GM18858 (cell line): ENCODE measurements around the gene LHX1.
A peak's percentile ranks its signal among the peaks of the same experiment; 100 is the strongest.

Experiments used
- ATAC-seq: cut with Tn5 transposase; IDR thresholded peaks from one replicate; pipeline ENCODE4 v1.9.1; 2021; ENCODE audit not compliant: unreplicated experiment

LHX1 gene

DNA sequence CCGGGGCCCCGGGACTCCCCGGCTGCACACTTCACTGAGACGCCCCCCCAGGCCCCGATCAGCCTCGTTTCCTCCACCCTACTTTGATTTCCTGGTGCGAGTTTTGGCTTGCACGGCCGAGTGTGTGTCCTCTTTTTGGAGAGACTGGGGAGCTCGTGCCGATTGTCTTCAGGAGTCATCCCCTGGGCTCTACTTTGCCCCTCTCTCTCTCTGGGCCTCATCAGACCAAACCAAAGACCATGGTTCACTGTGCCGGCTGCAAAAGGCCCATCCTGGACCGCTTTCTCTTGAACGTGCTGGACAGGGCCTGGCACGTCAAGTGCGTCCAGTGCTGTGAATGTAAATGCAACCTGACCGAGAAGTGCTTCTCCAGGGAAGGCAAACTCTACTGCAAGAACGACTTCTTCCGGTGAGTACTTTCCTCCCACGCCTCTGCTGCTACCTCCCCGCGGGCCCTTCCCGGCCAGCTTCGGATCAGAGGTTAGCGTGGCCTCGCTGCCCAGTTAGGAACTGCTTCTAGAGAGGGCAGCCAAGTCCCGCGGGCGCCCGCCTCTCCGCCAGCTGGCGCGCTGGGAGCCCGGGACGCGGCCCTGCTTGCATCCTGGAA is 787 bp downstream of the LHX1 start:
- no peak for ATAC-seq

DNA sequence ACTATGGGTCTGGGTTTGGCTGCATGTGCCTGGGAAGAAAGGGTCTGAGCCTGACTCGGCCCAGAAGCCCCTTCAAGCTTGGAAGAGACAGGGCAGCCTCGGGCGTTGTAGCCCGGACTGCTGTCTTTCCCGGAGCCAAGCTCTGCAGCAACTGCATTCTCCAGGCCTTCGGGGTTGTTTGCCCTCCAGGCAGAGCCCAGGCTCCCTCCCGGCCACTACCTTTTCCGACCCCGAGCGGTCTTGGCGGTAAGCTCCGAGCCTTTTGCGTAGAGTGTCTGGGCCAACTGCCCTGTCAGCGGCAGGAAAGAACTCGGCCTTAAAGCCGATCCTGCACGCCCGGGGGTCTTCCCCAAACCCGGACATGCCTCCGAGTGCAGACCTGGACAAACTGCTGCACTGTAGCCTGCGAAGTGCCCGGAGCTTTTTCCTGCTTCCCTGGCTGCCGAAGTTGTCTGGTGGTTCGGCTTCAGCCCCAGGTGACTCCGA is 1.3 kb downstream of the LHX1 start:
- ATAC-seq: no peak

- no peak for ATAC-seq
Measured at GRCh38 chr17:36939052-36939801, 2.0 kb downstream of the LHX1 start.

- ATAC-seq: no peak
Measured at GRCh38 chr17:36939802-36940312, 2.6 kb downstream of the LHX1 start.

- ATAC-seq: no peak
Measured at GRCh38 chr17:36940313-36941264, 3.3 kb downstream of the LHX1 start.

DNA sequence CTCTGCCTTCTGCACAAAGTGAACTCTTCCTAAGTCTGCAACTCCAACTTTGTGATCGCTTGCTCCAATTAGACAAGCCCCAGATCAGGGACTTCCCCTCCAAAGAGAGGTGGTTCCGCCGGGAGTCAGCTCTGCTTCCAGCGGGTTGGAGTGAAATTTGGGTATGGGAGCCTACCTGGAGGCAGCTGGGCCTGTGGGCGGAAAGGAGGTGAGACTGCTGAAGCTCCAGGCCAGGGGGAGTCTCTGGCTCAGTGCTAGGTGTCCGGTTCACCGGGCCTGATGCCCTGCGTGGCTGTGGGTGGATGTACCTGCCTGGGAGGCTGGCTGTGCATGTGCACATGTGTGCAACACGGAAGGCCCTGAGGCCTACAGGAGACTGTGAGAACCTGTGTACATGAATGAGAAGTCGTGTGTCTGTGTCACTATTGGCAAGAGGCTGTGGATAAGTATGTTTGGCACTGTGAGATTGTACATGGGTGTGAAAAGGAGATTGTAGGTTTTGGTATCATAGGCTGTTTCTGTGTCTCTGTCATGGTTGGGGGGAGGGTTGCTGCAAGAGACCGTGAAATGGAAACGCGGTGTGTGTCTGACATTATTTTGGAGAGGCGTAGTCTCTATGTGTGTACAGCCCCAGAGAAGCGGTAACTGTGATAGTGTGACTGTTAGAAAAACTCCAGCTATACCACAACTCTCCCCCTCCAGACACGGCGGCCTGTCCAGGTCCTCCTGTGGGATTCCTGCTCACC is 4.2 kb downstream of the LHX1 start:
- no peak for ATAC-seq

GRCh38 chr17:36942019-36942599 is 4.8 kb downstream of the LHX1 start:
- no peak for ATAC-seq

- no peak for ATAC-seq
Measured at GRCh38 chr17:36942631-36943125, 5.4 kb downstream of the LHX1 start.

DNA sequence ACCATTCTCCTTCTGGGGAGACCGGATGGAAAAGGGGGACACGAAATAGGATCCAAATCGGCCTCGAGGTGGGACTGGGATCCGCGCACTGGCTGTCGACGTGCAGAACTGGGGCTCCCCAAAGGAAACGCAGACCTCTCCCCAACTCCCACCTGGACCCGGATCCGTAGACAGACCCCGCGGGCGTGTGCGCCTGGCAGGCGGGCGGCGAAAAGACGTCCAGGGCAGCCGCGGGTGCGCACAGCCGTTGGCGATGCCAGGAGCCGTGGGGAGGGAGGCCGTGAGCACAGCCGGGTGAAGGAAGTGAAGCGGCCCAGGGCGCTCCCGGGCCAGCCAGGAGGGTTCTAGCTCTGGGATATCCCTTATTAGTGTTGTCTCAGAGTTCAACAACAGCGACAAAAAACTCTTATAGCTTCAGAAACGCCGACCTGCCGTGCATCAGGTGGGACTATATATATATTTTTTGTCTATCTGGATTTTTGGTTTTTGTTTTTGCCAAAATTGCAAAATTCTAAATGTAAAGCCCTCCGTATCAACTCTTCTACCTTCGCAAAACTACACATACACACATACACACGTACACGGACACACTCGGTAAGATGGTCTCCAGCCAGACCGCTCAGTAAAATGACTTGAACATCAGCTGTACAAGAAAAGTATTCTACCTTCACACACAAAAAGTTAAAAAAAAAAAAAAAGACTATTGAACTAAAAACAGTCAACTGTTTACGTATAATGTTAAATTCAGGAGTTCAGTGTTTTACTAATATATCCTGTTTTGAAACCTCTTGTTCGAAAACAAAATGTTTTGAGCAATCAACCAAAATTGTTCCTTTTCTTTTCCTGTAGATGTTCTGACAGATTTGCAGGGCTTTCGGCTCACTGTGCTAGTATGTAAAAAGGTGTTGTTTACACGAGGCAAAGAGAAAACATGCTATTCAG is 6.2 kb downstream of the LHX1 start:
- no peak for ATAC-seq

DNA sequence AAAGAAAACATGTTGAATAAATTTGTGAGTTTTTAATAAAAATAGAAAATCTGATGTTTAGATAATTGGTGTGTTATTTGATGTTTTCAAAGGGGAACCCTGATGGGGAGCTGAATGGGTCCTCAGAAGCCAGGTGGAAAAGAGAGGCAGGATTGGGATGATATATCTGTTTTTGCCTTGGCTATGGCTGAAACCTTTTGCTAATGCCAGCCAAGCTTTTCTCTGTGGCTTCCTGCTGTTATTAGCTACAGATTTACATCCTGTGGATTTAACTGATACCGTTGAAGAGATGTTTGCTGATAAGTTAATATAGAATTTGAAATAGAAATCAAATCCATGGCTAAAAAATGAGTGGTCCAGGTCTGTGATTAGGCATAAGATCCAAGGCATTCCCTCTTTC is 7.3 kb downstream of the LHX1 start:
- no peak for ATAC-seq

GRCh38 chr17:36945140-36945539 is 7.9 kb downstream of the LHX1 start:
- no peak for ATAC-seq

DNA sequence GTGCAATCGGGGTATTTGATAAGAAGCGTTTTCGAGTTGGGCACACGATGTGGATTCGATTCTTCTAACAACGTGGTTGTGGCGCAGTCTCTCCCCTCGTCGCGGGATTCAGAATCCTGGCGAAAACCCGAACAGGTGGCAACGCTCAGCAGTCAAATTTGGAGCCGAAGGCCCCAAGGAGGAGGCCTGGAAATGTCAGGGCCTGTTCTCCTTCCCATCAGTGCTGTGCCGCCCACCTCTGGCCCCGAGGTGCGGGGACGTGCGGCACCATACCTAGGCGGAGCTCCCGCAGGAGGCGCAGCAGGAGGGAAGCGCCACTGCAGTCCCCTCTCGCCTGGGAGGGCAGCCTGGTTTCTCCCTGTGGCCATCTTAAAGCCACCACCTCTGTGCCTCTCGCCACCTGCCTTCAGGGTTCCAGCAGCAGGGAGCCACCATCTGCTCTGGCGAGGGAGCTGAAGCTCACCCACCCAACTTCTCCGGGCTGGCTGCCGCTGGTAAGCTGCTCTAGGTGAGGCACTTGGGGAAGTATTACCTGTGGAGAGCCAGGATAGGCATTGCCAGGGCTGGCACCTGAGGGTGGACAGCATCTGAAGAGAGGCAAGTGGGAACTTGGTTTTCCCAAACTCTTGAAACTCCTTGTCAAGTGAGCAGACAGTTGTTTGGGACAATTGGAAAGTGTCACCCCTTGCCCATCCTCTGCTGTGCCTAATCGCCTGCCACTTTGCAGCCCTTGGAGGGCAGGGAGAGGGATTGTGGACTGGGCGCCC is 8.9 kb downstream of the LHX1 start:
- ATAC-seq: no peak

DNA sequence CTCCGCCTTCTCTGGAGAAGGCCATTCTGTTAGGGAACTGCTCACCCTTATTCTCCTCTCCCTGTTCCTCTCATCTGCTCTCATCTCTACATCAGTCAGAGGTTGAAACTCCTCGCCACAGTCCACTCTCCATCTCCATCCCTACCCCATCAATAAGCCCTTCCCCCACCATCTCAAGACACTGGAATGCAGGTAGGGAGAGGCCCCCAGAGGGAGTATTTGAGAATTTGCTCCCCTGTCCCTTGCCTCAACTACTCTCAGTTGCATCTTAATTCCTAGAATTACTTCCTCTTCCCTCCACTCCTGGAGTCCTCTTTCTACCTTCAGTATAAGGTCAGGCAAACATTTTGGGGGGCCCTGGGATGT is 9.4 kb downstream of the LHX1 start:
- ATAC-seq: no peak

- ATAC-seq: no peak
Measured at GRCh38 chr17:36947922-36948716, 10.8 kb downstream of the LHX1 start.

- ATAC-seq: peak; percentile 77
Measured at GRCh38 chr17:36948717-36949460, 11.6 kb downstream of the LHX1 start, which contains the start of gene AATF. AATF (plus strand) TSS chr17:36948954; CDS start chr17:36949126, 172 bp downstream.

GRCh38 chr17:36949461-36949927 is 12.2 kb downstream of the LHX1 start:
- no peak for ATAC-seq

DNA sequence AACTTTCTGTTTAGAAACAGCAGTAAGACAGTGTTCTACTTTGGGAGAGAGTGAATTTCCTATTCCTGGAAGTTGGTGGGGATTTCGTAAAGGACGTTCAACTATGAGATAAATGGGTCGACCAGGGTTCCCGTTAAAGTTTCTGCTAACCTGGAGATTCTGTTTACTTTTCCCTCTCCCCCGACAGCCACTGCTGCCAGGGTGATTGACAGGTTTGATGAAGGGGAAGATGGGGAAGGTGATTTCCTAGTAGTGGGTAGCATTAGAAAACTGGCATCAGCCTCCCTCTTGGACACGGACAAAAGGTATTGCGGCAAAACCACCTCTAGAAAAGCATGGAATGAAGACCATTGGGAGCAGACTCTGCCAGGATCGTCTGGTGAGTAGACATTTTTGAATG is 12.8 kb downstream of the LHX1 start:
- no peak for ATAC-seq
